Measurements from ENCODE around the gene STK10.
"Not testable (repeated sequence)": the region's sequence is repeated elsewhere in the genome, so short reads cannot be mapped to it uniquely, and the experiment has no call there.

Gene STK10

DNA sequence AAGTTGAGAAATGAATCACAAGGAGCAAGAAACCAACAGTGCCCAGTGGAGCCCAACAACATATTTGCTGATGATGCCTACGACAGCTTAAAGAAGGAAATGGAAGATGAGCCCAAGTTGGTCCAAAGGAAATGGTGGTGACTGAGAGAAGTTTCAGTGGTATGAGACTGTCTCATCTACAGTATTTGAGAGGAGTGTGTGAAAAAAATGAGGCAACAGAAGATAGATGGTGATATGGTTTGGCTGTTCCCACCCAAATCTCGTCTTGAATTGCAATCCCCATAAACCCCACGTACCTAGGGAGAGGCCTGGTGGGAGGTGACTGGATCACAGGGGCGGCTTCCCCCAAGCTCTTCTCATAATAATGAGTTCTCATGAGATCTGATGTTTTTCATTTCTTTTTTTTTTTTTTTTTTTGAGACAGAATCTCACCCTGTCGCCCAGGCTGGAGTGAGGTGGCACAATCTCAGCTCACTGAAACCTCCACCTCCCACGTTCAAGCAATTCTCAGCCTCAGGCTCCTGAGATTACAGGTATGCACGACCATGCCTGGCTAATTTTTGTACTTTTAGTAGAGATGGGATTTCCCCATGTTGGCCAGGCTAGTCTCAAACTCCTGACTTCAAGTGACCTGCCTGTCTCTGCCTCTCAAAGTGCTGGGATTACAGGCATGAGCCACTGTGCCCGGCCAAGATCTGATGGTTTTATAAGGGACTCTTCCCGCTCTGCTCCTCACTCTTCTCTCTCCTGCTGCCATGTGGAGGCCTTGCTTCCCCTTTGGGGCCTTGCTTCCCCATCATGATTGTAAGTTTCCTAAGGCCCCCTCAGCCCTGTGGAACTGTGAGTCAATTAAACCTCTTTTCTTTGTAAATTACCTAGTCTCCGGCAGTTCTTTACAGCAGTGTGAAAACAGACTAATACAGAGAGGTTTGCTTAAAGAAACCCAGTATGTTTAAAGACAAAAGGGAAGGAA is 36.2 kb upstream of the STK10 start:
- no peak overlapping the region for H3K27ac ChIP-seq
- TF ChIP-seq, protein P1, sequence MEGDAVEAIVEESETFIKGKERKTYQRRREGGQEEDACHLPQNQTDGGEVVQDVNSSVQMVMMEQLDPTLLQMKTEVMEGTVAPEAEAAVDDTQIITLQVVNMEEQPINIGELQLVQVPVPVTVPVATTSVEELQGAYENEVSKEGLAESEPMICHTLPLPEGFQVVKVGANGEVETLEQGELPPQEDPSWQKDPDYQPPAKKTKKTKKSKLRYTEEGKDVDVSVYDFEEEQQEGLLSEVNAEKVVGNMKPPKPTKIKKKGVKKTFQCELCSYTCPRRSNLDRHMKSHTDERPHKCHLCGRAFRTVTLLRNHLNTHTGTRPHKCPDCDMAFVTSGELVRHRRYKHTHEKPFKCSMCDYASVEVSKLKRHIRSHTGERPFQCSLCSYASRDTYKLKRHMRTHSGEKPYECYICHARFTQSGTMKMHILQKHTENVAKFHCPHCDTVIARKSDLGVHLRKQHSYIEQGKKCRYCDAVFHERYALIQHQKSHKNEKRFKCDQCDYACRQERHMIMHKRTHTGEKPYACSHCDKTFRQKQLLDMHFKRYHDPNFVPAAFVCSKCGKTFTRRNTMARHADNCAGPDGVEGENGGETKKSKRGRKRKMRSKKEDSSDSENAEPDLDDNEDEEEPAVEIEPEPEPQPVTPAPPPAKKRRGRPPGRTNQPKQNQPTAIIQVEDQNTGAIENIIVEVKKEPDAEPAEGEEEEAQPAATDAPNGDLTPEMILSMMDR (IDR thresholded peaks at IDR 0.05) = no peak
- no peak overlapping the region for H3K4me3 ChIP-seq
- no peak for DNase-seq (ENCODE audit: low spot score)

DNA sequence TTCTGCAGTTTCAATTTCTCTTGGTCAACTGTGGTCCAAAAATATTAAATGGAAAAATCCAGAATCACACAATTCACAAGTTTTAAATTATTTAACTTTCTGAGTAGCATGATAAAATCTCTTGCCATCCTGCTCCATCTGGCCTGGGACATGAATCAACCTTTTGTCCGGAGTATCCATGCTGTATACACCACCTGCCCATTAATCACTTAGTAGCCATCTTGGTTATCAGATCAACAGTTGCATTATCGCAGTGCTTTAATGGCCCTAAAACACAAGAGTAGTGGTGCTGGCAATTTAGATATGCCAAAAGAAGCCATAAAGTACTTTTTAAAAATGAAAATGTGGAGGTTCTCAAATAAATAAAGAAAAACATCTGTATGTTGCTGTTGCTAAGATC is 31.3 kb upstream of the STK10 start:
- H3K4me3 ChIP-seq = no peak overlapping the region
- no peak for DNase-seq (ENCODE audit: low spot score)

DNA sequence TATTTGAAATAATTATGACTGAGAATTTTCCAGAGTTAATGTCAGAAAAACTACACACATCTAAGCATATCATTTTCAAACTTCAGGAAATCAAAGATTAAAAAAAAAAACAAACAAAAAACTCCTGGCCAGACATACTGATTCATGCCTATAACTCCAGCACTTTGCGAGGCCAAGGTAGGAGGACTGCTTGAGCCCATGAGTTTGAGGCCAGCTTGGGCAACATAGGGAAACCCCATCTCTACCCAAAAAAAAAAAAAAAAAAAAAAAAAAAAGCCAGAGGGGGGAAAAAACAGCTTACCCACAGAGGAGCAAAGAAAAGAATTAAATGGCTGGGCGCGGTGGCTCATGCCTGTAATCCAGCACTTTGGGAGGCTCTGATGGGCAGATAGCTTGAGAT is 28.3 kb upstream of the STK10 start:
- TF ChIP-seq, protein P1 (IDR thresholded peaks at IDR 0.05) = no peak

More for the DNA sequence above, 31.3 kb upstream of the STK10 start:
- no peak overlapping the region for H3K27ac ChIP-seq
- TF ChIP-seq, protein P1 (IDR thresholded peaks at IDR 0.05) = no peak

DNA sequence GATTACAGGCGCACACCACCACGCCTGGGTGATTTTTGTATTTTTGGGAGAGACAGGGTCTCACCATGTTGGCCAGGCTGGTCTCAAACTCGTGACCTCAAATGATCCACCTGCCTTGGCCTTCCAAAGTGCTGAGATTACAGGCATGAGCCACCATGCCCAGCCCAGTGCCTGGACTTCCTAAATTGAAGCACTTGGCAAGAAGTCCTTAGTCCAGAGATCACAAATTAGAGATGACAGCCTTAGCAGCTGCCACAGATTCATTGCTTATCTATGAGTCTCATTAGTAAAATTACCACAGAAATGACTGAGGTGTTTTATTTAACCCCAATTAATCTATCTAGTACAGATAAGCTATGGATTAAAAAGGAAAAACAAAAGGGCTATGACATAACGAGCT is 25.1 kb upstream of the STK10 start:
- TF ChIP-seq, protein P1 (IDR thresholded peaks at IDR 0.05) = no peak
- H3K4me3 ChIP-seq = no peak overlapping the region
- no peak for DNase-seq (ENCODE audit: low spot score)
- H3K27ac ChIP-seq = no peak overlapping the region

More for the DNA sequence above, 28.3 kb upstream of the STK10 start:
- H3K27ac ChIP-seq = no peak overlapping the region
- DNase-seq (ENCODE audit: low spot score) = no peak
- H3K4me3 ChIP-seq = no peak overlapping the region

DNA sequence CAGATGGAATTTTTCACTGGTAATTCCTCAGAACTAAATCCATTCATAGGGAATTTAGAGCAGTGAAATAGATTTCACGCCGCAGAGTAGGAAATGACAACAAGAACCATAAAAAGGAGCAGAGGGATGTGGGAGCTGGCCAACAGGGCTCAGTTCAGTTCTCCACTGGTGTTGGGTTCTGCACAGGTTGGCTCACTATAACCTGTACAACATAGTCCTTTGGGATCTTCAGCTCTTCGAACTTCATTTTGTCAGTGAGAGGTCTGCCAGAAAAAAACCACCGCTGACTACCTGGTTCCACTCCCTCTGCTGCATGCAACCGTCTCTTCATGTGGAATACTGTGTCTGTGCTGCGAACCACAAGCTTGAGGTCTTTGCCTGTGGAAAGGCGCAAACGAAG is 23.7 kb upstream of the STK10 start:
- no peak for DNase-seq (ENCODE audit: low spot score)
- TF ChIP-seq, protein P1 (IDR thresholded peaks at IDR 0.05) = no peak

DNA sequence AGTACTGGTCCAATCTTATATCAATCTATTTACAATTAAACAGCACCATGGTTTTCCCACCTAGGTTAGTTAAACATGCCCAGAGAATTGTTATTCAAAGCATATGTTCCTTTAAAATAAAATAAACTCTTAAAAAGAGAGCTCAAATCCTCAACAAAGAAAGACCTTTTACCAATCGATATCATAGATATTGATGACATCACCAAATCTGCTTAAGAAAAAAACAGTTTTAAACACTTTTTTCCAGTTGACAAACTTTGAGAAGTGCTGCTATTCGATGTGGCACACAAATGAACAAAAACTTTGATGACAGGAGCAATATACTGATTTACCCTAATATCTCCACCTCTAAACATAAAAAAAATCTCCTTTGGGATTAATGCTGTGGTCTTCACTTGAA is 21.7 kb upstream of the STK10 start:
- Histone ChIP-seq H3K27ac (no peak overlapping the region), H3K4me3 (no peak overlapping the region)
- DNase-seq (ENCODE audit: low spot score) = no peak
- TF ChIP-seq, protein P1 (IDR thresholded peaks at IDR 0.05) = no peak

More for the DNA sequence above, 23.7 kb upstream of the STK10 start:
- Histone ChIP-seq H3K4me3 (no peak overlapping the region), H3K27ac (no peak overlapping the region)

DNA sequence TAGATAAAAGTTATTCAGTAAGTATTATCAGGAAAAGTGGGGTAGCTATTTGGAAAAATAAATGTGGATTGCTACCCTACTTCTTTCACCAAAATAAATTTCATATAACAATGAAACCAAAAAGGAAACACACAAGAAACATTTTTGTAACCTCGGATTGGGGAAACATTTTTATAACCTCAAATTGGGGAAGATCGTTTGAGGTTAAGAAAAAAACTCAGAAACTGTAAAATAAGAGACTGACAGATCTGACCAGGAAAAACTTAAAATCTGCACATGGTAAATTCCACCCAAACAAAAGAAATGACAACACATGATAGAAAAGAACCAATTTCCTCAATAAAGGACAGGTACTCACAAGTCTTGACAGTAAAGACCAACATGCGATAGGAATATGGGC is 19.5 kb upstream of the STK10 start:
- TF ChIP-seq, protein P1 (IDR thresholded peaks at IDR 0.05) = no peak
- DNase-seq (ENCODE audit: low spot score) = no peak
- Histone ChIP-seq H3K27ac (no peak overlapping the region), H3K4me3 (no peak overlapping the region)

DNA sequence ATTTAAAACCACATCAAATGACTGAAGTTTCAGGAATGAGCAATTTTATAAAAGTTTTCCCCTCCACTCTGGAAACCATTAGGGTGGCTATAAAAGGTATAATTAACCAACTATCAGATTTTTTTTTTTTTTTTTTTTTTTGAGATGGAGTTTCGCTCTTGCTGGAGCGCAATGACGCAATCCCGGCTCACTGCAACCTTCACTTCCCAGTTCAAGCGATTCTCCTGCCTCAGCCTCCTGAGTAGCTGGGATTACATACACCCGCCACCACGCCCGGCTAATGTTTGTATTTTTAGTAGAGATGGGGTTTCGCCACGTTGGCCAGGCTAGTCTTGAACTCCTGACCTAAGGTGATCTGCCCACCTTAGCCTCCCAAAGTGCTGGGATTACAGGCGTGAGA is 18.0 kb upstream of the STK10 start:
- not testable (repeated sequence) for H3K4me3 ChIP-seq; DNase-seq (ENCODE audit: low spot score); H3K27ac ChIP-seq
